HFF-Myc (cell line): ENCODE data around the gene SERPINE2.

ENCODE experiments used
- DNase-seq: peaks from one replicate; pipeline ENCODE4 v3.0.0-alpha.2; 2011; ENCODE audit warnings: low read depth; ENCODE audit errors: extremely low read depth
- H3K4me3 ChIP-seq: replicated peaks from 2 replicates; pipeline ENCODE4 v1.5.1; 2011; ENCODE audit warnings: low read depth, mild to moderate bottlenecking, control low read depth, low read length
- TF ChIP-seq, protein P1 (sequence below): IDR thresholded peaks from 2 replicates; pipeline ENCODE4 v1.5.1; 2012; ENCODE audit warnings: mild to moderate bottlenecking, low read depth, low read length, control low read depth; ENCODE audit errors: missing control alignments

SERPINE2 gene

DNA sequence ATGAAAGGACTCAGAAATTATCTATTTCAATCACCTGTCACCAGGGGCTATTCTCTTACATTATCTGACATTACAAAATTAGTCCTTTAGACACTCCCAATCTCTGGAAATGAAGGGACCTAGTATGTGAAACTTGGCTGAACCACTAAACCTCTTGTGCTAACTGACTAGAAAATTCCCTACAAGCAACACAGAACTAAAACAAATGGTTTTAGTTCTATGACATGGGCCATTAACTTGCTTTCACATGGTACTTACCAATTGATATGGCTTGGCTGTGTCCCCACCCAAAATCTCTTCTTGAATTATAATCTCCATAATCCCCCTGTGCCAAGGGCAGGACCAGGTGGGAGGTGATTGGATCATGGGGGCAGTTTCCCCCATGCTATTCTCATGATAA, 16.6 kb downstream of the SERPINE2 start:
- TF ChIP-seq, protein P1, sequence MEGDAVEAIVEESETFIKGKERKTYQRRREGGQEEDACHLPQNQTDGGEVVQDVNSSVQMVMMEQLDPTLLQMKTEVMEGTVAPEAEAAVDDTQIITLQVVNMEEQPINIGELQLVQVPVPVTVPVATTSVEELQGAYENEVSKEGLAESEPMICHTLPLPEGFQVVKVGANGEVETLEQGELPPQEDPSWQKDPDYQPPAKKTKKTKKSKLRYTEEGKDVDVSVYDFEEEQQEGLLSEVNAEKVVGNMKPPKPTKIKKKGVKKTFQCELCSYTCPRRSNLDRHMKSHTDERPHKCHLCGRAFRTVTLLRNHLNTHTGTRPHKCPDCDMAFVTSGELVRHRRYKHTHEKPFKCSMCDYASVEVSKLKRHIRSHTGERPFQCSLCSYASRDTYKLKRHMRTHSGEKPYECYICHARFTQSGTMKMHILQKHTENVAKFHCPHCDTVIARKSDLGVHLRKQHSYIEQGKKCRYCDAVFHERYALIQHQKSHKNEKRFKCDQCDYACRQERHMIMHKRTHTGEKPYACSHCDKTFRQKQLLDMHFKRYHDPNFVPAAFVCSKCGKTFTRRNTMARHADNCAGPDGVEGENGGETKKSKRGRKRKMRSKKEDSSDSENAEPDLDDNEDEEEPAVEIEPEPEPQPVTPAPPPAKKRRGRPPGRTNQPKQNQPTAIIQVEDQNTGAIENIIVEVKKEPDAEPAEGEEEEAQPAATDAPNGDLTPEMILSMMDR, result no peak
- H3K4me3 ChIP-seq, result no peak overlapping the region
- DNase-seq, result no peak

DNA sequence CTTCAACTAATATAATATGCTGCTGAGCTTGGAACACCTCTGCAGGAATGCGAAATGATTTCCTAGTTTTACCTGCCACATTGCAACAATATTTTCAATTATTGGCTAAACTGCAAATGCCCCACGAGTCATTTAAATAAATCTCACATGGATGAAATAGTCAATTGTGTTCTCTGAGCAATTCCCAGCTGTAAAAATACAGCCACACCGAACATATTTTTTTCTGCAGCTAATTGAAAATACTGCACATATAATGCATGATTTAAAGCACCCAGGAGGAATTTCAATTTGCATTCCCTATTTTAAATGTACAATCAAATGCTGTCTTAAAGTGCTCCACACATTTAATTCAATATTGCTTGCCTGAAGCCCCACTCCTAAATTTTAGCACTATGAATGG, 18.6 kb downstream of the SERPINE2 start:
- TF ChIP-seq, protein P1, result no peak
- no peak overlapping the region for H3K4me3 ChIP-seq
- no peak for DNase-seq

DNA sequence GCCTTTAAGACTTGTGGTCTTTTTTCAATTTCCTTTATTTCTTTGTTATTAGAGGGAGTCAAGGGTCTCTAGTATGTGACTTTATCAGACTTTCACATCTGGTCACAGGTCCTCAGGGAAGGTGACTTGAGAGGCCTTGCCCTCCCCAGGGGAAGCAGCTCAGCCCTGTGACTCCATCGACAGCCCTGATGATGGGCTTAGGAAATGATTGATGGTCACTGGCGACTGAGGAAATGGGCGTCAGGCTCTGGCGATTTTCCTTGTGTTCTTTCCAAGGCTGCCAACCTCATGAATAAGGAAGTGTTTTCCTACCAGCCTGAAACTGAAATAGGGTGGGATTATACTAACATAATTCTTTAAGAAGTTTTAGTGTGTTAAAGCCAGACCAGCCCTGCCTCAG, 21.1 kb downstream of the SERPINE2 start:
- no peak overlapping the region for H3K4me3 ChIP-seq
- TF ChIP-seq, protein P1, result no peak
- no peak for DNase-seq

DNA sequence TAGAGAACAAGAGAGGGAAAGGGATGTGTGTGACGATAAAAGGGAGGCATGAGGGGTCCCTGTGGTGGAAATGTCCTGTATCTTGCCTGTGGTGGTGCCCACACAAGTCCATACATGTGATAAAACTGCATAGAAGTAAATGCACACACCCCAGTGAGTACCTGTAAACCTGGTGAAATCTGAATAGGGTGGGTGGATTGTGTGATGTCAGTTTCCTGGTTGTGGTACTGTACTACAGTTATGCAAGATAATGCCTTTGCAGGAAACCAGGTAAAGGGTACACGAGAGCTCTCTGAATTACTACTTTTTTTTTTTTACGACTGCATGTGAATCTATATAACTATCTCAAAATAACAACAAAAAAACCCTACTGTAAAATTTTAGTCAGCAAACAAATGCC, 22.1 kb downstream of the SERPINE2 start:
- DNase-seq, result no peak
- no peak overlapping the region for H3K4me3 ChIP-seq
- TF ChIP-seq, protein P1, result no peak

DNA sequence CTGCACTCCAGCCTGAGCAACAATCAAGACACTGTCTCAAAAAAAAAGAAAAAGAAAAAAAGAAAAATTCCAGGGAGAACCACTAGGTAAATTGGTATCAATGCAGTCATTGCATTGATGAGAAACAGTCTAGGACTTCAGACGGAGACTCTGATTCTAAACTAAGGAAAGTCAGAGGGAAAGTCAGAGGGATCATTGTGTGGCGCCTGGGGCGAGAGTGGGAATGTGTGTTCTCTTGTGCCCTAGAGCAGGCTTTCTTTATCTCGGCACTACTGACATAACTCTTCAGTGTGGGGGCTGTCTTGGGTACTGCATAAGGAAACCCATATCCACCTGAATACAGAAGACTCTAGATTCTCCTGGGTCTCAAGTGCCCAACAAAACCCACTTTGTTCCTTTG, 24.8 kb downstream of the SERPINE2 start:
- no peak for DNase-seq
- TF ChIP-seq, protein P1, result no peak

DNA sequence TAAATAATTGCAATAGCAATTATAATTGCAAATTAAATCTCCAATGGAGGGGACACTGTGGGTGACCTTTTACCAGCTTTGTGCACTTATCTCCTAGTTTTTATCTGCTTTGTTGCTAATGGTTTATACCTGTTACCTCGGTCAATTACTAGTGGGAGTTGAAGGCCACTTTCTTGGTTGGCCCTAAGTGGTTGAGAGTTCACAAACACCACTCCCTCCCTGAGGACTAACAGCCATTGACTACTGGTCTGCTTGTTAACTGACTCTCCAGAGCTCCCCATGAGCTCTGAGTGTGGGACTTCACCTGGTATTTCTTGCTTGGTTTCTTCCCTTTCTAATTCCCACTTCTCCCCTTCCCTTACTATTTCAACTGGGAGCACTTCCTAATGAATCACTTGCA, 27.2 kb downstream of the SERPINE2 start:
- H3K4me3 ChIP-seq, result no peak overlapping the region
- no peak for DNase-seq
- TF ChIP-seq, protein P1, result no peak

More for the DNA sequence above, 24.8 kb downstream of the SERPINE2 start:
- no peak overlapping the region for H3K4me3 ChIP-seq

DNA sequence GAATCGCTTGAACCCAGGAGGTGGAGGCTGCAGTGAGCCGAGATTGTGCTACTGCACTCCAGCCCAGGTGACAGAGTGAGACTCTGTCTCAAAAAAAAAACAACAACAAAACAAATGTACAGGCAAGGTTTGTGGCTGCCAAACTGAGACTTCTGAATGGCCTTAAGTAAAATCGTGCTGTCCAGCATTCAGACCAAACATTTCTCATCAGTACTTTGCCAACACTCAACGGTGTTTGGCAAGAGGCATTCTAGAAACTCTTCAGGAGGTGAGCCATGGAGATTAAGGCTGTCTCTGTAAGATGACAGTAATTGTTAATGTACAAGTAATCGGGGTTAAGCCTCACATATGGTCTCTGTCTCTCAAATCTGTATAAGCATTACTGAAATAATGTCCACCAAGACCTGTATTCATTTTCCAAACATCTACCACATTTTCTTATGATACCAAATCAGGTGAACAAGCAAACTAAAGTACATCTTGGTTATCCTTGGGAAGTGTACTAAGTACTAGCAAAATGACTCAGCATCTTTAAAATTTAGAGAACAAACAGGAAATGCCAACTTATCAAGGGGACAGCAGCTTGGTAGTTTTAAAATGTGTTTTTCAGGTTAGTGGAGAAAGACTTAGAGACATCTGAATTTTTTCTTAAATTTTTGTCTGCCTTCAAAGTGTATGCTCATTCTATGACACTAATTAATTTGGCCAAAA, 29.3 kb downstream of the SERPINE2 start:
- no peak overlapping the region for H3K4me3 ChIP-seq
- TF ChIP-seq, protein P1, result no peak
- DNase-seq, result peak; percentile 12
